Aorta (tissue), 5 donors: ENCODE data around the gene NDOR1. TPM values are rescaled to one million over a fixed set of nuclear protein-coding genes. Genes with fewer than 3 reads are reported as not detected.

Experiments used
- ATAC-seq: fragments of 200-7000 bp; cut with Tn5 transposase; one replicate; pipeline ENCODE4 v1.9.1; 2022; ENCODE audit warnings: moderate library complexity; ENCODE audit not compliant: low FRiP score
- DNase-seq, 2 donors: peaks; one replicate each; pipeline ENCODE4 v3.0.0-alpha.2; 2020
- H3K27ac ChIP-seq, 2 donors: one replicate each; pipeline ENCODE4 v1.5.1; 2013; ENCODE audit warnings: low read length in 2 of 2, mild to moderate bottlenecking in 2 of 2, moderate library complexity in 2 of 2, control low read depth in 1 of 2, inconsistent platforms in 1 of 2, low read depth in 1 of 2
- H3K27me3 ChIP-seq, 2 donors: one replicate each; pipeline ENCODE4 v1.6.1; 2013; ENCODE audit warnings: control low read depth in 1 of 2, low read length in 1 of 2, mild to moderate bottlenecking in 1 of 2, moderate library complexity in 1 of 2; ENCODE audit not compliant: insufficient read depth in 2 of 2, control insufficient read depth in 1 of 2
- H3K36me3 ChIP-seq, 2 donors: one replicate each; pipeline ENCODE4 v1.6.1; 2013; ENCODE audit warnings: control low read depth in 1 of 2, low read length in 1 of 2, mild to moderate bottlenecking in 1 of 2; ENCODE audit not compliant: insufficient read depth in 2 of 2, control insufficient read depth in 1 of 2
- H3K4me1 ChIP-seq, 2 donors: one replicate each; pipeline ENCODE4 v1.6.1; 2013; ENCODE audit warnings: low read length in 2 of 2, control low read depth in 1 of 2, mild to moderate bottlenecking in 1 of 2, moderate library complexity in 1 of 2; ENCODE audit not compliant: insufficient read depth in 2 of 2, control insufficient read depth in 1 of 2
- H3K4me3 ChIP-seq, 2 donors: one replicate each; pipeline ENCODE4 v1.5.1; 2013; ENCODE audit warnings: low read length in 2 of 2, control low read depth in 1 of 2, mild to moderate bottlenecking in 1 of 2
- H3K9me3 ChIP-seq: one replicate; pipeline ENCODE4 v1.6.1; 2013; ENCODE audit warnings: mild to moderate bottlenecking, low read length; ENCODE audit not compliant: control insufficient read depth
- WGBS, 2 donors: extraction: QIAGEN DNeasy Blood & Tissue Kit; methylation state at CpG; one replicate each; pipeline ENCODE4 v1.1.7; 2013; 5-methylcytosine and 5-hydroxymethylcytosine counted together
- intact Hi-C, 2 donors: fragments of 100-400 bp; cut with DNase I; formaldehyde crosslinking; loops; one replicate each; pipeline versions ENCODE4 v1.14.2 to v1.15.0; 2022
- polyA plus RNA-seq, 2 donors: library from polyadenylated mRNA; stranded (reverse); fragments of 200-250 nt; gene quantifications; one replicate each; pipeline ENCODE4 v1.2.3, GENCODE V29; 2013
- total RNA-seq, 2 donors: library from RNA; stranded (reverse); fragmentation: NEBNext Ultra II Directional; extraction: Animal tissue kit (Norgen Biotek cat#: 25700); gene quantifications; one replicate each; pipeline ENCODE4 v1.2.1, GENCODE V29; 2021
- donor health status: healthy with polysubstance abuse.
- donor health status: Bipolar disorder and iron deficiency.
- donor health status: DM: no; HTN: no; CAD: no.
- donor health status: DM: no; HTN: no; CAD: no.
- donor health status: DM: yes; HTN: yes; CAD: no.

NDOR1 gene
- total and polyA plus RNA-seq, 4 donors: 3.0 to 20.4 (median 12.1) TPM

- intact Hi-C loops: no loop called here
- Histone ChIP-seq H3K4me1 (no peaks in the 10 kb centered on the region), H3K9me3 (no peaks in the 10 kb centered on the region), H3K4me3 (no peak overlapping the region), H3K27me3 (no peaks in the 10 kb centered on the region), H3K27ac (no peak overlapping the region), H3K36me3 (no peaks in the 10 kb centered on the region)
- 81 to 83% methylated on average over 13 to 14 of the region's 14 CpGs for WGBS, 2 donors
- DNase-seq (no peak), ATAC-seq (no peak)
Measured at GRCh38 chr9:137193771-137194170, 11.7 kb upstream of the NDOR1 start.

GRCh38 chr9:137194388-137194787 is 11.1 kb upstream of the NDOR1 start:
- DNase-seq (no peak), ATAC-seq (no peak)
- no peak overlapping the region for H3K27ac ChIP-seq
- 58 to 63% methylated on average over 15 to 16 of the region's 16 CpGs for WGBS, 2 donors
- H3K4me1 ChIP-seq: no peaks in the 10 kb centered on the region
- no peaks in the 10 kb centered on the region for H3K9me3 ChIP-seq
- H3K36me3 ChIP-seq: no peaks in the 10 kb centered on the region
- no peak overlapping the region for H3K4me3 ChIP-seq
- no peaks in the 10 kb centered on the region for H3K27me3 ChIP-seq
- intact Hi-C loops: no loop called here

- H3K9me3 ChIP-seq: no peaks in the 10 kb centered on the region
- DNase-seq (no peak), ATAC-seq (no peak)
- H3K27me3 ChIP-seq: no peaks in the 10 kb centered on the region
- intact Hi-C loops: no loop called here
- H3K36me3 ChIP-seq: no peaks in the 10 kb centered on the region
- peaks cover 0 to 3% of the 10 kb centered on the region in 2 donors for H3K4me1 ChIP-seq
- no peak overlapping the region for H3K27ac ChIP-seq
- 72 to 81% methylated on average over 7 to 10 of the region's 10 CpGs for WGBS, 2 donors
- H3K4me3 ChIP-seq: no peak overlapping the region
Measured at GRCh38 chr9:137194909-137195308, 10.6 kb upstream of the NDOR1 start.

- H3K4me1 ChIP-seq: peaks cover 0 to 3% of the 10 kb centered on the region in 2 donors
- no peak overlapping the region for H3K27ac ChIP-seq
- H3K27me3 ChIP-seq: no peaks in the 10 kb centered on the region
- no peaks in the 10 kb centered on the region for H3K36me3 ChIP-seq
- no peak for ATAC-seq
- intact Hi-C loops: no loop called here
- WGBS, 2 donors: 88 to 89% methylated on average over 18 to 21 of the region's 21 CpGs
- H3K4me3 ChIP-seq: no peak overlapping the region
- DNase-seq: no peak
- H3K9me3 ChIP-seq: no peaks in the 10 kb centered on the region
Measured at GRCh38 chr9:137195525-137196220, 9.8 kb upstream of the NDOR1 start.

- intact Hi-C loops: no loop called here
- no peaks in the 10 kb centered on the region for H3K36me3 ChIP-seq
- ATAC-seq (no peak), DNase-seq (no peak)
- H3K4me1 ChIP-seq: peaks cover 1 to 3% of the 10 kb centered on the region in 2 donors
- H3K9me3 ChIP-seq: no peaks in the 10 kb centered on the region
- WGBS, 2 donors: 83 to 87% methylated on average over 15 to 19 of the region's 19 CpGs
- H3K27ac ChIP-seq: no peak overlapping the region
- H3K4me3 ChIP-seq: no peak overlapping the region
- H3K27me3 ChIP-seq: no peaks in the 10 kb centered on the region
Measured at GRCh38 chr9:137198051-137198901, 7.2 kb upstream of the NDOR1 start.

- H3K27me3 ChIP-seq: no peaks in the 10 kb centered on the region
- no peaks in the 10 kb centered on the region for H3K9me3 ChIP-seq
- H3K4me1 ChIP-seq: peaks cover 1 to 3% of the 10 kb centered on the region in 2 donors
- no peak overlapping the region for H3K4me3 ChIP-seq
- no peaks in the 10 kb centered on the region for H3K36me3 ChIP-seq
- intact Hi-C loops: no loop called here
- no peak overlapping the region for H3K27ac ChIP-seq
- WGBS, 2 donors: 70 to 77% methylated on average over 11 of the region's 11 CpGs
- no peak for ATAC-seq
- no peak for DNase-seq
Measured at GRCh38 chr9:137198902-137199283, 6.6 kb upstream of the NDOR1 start.

GRCh38 chr9:137199411-137200121 is 5.9 kb upstream of the NDOR1 start:
- DNase-seq (no peak), ATAC-seq (no peak)
- H3K36me3 ChIP-seq: no peaks in the 10 kb centered on the region
- 5 to 6% methylated on average over 38 to 51 of the region's 51 CpGs for WGBS, 2 donors
- peak overlapping the region; percentile 8 to 69 for H3K4me3 ChIP-seq
- no peaks in the 10 kb centered on the region for H3K27me3 ChIP-seq
- no peak overlapping the region for H3K27ac ChIP-seq
- intact Hi-C loops: no loop called here
- peaks cover 1 to 3% of the 10 kb centered on the region in 2 donors for H3K4me1 ChIP-seq
- no peaks in the 10 kb centered on the region for H3K9me3 ChIP-seq

GRCh38 chr9:137200311-137201204 is 4.9 kb upstream of the NDOR1 start, which contains the start of gene TPRN:
Gene TPRN, minus strand, starts transcription at chr9:137200741. Its CDS starts 30 bp downstream, at chr9:137200711.
- WGBS, 2 donors: 0 to 1% methylated on average over 82 to 118 of the region's 118 CpGs
- H3K27ac ChIP-seq: peak within 1 kb of the TSS in 1 of 2 donors; percentile 35
- no peaks in the 10 kb centered on the region for H3K27me3 ChIP-seq
- peak within 1 kb of the TSS; percentile 69 to 74 for H3K4me3 ChIP-seq
- peak; percentile 99 to 100 for DNase-seq
- H3K4me1 ChIP-seq: peaks cover 1 to 3% of the 10 kb centered on the region in 2 donors
- ATAC-seq: peak; percentile 99
- no peaks in the 10 kb centered on the region for H3K9me3 ChIP-seq
- intact Hi-C loops: no loop called here
- no peaks in the 10 kb centered on the region for H3K36me3 ChIP-seq
